NCI-H82 treated with DMSO at 0.1 percent for 48 hours (cell line): Measurements from ENCODE around the gene ELOVL5.
"Not testable (repeated sequence)": the region's sequence is repeated elsewhere in the genome, so short reads cannot be mapped to it uniquely, and the experiment has no call there.

ENCODE experiments used
- DNase-seq: peaks from one replicate; lab custom pipeline; 2025; ENCODE audit not compliant: unreplicated experiment; lab: John Stamatoyannopoulos, UW

Gene ELOVL5

DNA sequence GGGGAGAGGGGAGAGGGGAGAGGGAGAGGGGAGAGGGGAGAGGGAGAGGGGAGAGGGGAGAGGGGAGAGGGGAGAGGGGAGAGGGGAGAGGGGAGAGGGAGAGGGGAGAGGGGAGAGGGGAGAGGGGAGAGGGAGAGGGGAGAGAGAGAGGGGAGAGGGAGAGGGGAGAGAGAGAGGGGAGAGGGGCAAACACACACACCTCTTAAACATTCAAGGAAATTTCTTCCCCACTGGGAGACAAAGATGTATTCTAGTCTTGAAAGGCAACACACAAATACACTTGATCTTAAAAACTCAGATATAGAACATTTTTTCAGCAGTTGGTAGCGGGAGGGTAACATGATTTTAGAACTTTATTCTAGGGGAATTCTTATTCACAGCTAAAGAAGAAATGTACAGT is 42.5 kb downstream of the ELOVL5 start:
- DNase-seq: not testable (repeated sequence)

DNA sequence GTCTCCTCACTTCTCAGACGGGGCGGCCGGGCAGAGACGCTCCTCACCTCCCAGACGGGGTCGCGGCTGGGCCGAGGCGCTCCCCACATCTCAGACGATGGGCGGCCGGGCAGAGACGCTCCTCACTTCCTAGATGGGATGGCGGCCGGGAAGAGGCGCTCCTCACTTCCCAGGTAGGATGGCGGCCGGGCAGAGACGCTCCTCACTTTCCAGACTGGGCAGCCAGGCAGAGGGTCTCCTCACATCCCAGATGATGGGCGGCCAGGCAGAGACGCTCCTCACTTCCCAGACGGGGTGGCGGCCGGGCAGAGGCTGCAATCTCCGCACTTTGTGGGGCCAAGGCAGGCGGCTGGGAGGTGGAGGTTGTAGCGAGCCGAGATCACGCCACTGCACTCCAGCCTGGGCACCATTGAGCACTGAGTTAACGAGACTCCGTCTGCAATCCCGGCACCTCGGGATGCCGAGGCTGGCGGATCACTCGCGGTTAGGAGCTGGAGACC is 43.2 kb downstream of the ELOVL5 start:
- DNase-seq: not testable (repeated sequence)

DNA sequence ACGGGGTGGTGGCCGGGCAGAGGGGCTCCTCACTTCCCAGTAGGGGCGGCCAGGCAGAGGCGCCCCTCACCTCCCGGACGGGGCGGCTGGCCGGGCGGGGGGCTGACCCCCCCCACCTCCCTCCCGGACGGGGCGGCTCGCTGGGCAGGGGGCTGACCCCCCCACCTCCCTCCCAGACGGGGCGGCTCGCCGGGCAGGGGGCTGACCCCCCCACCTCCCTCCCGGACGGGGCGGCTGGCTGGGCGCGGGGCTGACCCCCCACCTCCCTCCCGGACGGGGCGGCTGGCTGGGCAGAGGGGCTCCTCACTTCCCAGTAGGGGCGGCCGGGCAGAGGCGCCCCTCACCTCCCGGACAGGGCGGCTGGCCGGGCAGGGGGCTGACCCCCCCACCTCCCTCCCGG is 43.8 kb downstream of the ELOVL5 start:
- DNase-seq: not testable (repeated sequence)

DNA sequence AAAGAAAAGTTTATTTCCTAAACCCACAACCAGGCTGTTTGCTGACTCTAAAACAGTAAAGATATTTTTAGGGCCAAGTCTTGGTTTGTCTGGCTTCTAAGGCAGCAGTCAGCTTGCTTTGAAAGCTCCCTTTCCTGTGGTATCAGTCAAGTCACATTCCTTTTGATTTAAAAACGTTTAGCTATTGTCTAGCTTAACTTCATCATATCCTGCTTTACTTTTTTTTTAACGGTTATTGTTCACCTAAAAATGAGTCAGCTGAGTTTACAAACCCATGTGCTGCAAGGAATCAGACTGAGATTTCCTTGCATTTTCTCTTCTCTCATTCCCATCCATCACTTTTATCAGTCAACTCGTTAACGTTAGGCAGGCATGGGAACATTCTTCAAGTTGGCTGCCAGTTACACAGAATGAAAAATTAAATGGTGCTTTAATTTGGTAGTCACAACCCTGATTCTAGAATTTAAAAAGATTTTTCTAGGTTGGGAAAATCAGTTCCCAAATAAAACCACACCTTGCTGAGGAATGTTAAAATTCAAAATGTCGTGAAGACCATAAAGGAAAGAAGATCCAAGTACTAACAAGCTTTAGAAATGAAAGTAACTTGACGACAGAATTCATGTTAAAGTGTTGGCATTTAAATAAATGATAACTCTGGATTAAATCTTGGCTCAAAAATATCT is 45.9 kb downstream of the ELOVL5 start:
- DNase-seq: no peak

DNA sequence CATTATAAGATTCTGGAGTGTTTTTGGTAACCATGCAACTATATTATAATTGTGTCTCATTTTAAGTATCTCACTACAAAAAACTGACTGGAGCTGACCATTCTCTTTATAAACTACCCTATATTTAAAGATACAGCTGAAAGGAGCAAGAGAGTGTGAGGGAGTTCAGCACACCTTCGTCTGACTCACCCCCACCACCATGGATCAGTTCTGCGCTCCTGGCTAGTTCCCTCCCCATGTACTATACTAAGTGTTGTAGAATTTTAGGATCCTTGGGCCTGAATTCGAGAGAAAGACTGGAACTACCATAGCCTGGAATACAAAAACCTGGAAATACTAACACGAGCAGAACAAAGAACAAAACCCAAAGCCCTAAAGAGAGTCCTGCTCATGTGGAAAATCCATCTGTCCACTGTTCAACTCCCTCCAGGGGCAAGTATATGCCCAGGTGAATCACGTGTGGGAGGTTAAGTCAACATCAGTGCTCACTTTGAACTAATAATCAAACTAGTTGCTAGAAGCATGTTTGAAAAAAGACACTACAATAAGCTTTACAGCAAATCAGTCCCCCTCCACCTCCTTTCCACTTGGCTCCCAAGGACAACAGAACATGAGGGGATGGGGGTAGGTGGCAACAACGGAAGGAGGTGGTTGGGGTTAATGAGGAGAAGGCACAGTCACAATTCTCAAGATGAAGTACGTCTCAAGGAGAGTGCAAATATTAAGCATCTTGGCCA is 46.8 kb downstream of the ELOVL5 start:
- DNase-seq: no peak

DNA sequence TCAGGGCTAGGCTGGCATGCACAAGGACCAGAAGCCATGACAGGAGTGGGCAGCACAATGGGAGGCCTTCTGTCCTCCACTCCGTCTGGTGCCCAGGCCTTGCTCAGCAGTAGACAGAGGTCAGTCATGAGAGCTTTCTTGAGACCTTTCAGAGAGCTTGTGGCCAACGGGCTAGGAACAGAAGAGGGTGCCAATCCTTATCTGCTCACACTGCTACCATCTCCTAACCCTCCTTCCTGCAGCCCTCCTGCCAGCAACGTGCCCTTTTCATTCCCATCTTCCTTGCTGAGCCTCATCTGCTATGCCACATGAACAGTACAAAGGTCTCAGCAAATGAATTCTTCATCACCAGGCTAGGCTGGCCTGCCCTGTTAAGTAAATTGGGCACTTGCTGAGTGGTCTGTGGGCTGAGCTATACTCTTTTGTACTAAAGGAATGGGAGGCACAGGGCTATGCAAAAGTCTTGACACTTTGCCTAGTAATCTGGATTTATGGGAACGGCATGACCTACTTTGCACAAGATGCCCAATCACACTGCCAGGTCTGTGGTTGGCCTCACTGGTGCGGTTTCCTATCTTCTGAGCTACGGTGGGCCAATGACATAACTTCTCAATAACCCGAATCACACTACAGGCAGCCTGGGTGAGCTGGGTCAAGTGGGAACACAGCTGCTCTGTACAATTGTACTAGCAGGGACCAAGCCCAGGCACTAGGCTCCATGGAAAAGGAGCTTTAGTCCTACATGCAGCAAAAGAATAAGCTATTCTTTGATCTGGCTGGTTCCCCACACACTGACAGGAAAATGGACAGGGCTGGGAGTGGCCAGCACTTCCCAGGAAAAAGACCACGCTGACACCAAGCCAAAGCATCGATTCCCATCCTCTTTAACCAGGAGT is 47.8 kb downstream of the ELOVL5 start:
- DNase-seq: no peak

DNA sequence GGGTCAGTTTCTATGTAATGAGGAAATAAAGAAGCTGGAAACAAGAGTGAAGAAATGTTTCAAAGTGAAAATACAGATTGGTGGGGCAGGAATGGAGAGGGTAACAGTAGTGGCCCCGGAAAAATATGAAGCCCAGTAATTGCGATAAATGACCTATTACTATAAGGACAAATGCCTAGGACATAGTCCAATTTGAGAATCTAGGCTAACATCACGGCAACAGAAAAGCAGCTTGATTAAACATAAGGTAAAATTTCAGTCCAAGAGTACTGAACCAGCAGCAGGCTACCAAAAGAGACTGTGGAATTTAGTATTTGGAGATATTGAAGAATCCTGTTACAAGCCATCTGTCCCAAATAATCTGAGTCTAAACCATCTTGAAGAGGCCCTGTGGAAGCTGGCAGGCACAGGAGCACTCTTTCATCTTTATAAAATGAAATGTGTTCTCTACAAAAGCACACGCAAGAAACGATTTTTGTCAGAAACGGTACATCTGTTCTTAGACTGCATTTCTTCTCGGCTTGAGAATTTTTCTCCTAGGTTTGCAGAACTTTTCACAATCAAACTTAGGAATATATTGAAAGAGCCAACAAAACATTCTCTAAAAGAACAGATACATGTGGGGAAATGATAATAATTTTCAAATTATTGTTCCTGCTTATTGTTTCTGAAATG is 49.3 kb downstream of the ELOVL5 start:
- no peak for DNase-seq

DNA sequence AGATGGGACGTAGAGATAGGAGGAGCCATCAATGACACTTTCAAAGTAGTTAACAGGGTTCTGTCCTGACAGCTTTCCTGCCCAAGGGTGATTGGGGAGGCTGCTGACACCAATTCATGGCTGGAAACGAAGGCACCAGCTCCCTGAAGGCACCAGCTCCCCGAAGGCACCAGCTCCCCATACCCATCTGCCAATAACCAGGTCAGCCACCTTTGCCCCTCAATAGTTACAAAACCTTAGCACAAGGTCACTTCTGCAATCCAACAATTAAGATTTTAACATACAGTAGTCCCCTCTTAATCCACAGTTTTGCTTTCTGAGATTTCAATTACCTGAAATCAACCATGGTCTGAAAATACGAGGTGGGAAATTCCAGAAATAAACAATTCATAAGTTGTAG is 51.7 kb downstream of the ELOVL5 start:
- DNase-seq: no peak

DNA sequence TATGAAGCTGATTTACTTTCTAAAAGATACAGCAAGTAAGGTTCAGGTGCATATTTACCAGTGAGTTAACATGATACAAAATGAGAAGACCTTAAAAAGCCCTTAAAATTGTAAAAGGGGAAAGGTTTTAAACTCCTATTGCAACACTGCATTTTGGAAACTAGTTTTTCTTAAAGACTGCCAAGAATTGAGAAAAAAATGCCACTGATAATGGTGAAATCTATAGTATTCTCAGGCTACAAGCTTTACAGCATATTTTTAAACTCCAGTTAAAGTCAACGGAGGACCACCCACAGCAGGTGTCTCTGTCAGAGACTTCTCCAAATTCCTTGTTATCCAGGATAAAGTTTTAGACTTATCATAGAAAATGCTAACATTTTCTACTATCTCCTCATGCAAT is 53.6 kb downstream of the ELOVL5 start:
- no peak for DNase-seq

DNA sequence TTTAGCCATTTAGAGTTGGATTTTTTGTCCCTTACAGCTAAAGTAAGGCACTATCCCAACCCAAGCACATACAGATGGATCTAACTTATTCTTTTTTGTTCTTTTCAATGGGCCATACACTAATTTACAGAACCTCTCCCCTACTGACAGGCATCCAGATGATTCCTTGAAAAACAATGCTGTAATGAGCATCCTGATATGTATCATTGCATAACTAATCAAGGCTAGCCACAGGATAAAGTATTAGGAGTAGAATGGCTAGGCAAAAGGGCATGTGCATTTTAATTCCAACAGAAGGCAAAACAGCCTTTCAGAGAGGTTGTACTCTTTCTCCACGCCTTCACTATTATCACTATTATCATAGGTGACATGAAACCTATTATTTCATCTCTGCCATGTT is 54.1 kb downstream of the ELOVL5 start:
- DNase-seq: no peak

DNA sequence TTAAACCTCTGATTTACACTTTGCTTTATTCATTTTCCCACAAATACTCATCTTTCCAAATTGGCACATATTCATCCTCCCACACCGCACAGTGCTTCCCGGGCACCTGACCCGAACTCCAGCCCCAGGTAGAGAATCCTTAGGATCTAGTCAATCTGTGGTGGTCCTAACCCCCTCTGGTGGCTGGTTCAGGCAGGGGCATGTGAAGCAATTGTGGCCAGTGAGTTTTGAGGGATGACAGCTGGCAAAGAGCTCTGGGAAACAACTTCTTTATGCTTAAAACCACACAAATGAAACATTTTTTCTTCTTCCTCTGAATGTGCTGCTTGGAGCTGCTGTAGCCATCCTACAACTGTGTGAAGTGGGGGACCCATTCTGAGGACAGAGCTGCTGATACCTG is 54.7 kb downstream of the ELOVL5 start:
- peak; percentile 22 for DNase-seq

DNA sequence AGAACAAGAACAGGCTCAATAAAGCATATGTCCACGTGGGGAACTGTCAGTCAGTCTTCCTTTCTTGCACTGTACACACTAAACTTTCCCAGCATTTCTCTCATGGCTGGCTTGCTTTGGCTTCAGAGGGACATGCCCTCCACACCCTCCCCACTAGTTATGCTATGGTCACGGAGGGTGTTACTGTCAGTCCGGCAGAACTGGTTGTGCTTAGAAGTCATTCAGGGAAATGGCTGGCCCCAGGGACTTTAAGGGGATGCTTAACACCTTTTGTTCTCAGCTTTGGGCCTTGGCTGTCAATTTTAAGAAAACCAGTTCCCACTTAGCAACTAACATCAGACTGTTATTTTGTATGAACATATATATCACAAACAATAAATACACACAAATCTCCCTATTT is 55.1 kb downstream of the ELOVL5 start:
- DNase-seq: no peak

DNA sequence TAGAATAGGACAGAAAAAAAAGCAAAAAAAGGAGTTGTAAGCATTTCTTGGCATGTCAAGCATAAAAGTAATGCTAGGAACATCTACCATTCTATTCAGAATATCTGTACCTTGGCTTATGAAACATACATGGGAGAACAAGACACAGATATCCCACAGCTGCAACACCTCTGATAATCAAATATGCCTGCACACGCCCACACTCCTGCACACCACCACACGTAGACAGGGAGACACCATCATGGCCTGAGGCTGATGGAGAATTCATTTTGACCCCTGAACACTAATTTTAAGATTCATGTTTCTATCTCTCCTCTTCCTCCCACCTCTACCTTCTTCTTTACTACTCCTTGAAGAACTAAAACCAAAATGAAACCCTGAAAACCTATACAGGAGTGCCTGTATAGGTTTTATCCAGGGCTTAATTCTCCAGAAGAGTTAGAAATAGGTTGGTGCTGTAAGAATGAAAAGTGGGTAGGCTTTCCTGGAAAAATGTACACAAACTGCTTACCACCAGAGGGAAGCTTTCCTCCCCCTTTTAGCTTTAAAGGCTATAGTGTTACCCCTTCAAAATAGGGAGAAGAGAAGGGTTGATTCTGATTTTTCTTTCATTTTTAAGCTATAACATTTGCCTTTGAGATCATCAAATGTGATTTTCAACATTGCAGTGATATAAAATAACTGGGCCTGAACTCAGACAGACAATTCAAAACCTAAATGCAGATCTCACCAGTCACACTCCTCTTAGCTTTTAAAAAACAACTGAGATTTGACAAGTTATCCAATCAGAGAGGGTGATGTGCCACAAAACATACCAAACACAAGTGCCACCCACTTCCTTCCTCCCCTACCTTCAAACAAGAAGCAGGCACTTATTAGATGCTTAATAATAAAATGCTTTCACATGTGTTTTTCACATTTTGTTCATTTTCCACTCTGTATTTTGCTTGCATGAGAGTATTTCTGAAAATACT is 57.9 kb downstream of the ELOVL5 start:
- DNase-seq: no peak

DNA sequence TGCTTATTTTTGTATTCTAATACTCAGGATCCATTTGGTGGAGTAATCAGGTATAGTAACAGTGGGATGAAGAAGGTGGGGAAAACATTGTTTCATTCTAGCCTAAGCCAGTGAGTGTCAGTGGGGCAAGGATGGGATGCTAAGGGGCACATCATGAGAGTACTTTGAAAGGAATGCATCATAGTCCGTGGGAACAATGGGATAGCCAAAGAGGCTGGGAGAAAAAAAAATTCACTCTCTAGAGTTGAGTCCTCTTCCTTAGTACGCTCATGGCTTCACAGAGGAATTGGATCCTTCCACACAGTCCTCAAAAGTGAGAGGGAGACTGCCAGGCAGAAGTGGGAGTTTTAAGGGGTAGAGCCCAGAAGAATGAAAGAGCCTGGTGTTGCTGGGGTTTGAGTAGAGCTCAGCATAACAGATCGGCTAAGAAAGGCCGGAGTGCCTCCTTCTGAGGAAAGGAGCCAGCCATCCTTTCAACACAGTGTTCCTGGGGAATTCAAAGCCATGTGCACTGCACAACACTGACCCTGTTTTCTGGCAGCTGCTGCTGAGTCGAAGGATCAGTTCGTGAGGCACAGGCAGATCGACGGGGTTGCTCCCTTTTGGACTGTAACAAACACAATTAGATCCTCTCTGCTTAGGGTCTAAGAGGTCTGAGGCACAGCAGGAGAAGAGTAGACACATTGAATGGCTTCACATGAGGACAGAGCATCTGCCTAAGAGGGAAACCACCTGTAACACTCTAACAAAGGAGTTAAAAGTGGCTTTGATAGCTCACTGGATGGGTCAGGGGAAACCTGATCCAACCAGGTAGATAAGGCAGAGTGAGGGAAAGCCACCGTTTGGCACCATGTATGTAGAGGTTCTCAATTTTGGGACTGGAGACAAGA is 61.2 kb downstream of the ELOVL5 start:
- DNase-seq: no peak

DNA sequence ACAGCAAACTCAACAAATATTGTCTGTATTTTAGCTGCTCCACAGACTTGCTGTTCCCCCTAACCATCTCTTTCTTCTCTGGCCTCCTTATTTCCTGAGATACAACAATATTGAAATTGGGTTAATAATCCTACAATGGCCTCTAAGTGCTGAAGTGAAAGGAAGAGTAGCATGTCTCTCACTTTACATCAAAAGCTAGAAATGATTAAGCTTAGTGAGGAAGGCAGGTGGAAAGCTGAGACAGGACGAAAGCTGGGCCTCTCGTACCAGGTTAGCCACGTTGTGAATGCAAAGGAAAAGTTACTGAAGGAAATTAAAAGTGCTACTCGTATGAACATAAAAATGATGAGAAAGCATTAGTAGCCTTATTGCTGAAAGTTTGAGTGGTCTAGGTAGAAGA is 63.8 kb downstream of the ELOVL5 start:
- no peak for DNase-seq

DNA sequence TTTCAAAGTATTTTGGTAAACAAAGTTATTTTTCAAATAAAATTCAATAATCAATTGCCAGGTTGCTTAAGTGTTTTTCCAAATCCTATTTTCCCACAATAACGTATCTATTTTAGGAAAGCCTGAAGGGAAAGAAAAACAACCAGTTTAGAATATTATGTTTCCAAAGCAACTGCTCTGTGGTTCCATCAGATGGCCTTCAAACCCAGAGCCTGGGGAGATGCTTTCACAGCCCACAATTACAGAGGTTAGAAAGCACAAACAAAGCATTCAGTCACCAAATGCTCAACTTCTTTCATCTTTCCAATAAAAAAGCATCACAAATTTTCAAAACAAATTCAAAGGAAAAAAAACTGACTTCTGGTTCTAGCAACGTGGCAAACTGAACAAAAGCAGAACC is 66.0 kb downstream of the ELOVL5 start:
- DNase-seq: no peak

DNA sequence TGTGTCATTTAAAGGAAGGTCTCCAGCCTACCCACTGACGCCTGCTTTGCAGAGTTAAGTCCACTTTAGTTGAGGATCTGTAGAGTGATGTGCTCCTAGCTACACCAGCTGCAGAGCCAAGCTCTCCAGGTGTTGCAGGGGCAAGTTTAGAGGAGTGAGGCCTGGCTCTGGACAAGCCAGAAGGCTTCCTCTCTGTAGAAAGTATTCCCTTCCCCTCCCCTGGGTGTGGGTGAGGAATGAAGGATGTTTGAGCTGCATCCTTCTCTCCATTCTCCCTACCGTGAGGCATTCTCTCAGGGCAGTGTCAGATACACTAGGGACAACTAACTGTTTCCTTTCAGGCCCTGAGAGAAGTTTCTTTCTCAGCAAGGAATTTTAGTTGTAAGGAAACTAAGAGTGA is 66.5 kb downstream of the ELOVL5 start:
- no peak for DNase-seq

DNA sequence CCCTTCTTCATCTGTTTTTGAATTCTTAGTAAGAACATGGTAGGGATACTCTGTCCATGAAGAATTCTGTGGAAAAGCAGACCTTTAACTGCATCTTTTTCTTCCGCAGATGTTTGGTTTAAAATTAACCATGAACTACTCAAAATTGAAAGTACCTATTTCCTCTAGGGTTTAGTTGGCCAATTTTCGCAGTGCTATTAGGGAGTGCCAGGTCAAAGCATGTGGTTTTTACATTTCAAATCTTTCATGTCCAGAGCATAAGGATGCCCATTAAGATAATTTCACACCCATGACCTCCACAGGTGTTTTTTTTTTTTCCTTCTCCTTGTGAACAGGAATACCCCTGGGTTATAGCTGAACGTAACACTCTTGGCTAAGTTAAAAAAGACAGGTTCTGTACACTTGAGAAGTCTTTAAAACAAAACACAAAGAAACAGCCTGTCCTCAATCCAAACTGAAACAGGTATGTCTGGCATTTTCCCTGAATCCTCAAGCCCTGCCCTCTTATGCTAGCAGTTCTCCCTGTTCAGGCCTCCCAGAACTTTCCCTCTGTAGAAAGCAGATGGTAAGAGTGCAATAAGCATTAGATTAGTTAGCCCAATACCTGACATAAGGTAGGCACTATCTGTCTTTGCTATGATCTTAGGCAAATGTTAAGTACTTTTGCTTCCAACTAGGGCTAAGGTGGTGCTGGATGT is 67.1 kb downstream of the ELOVL5 start:
- DNase-seq: no peak
